Panc1 (cell line): ENCODE results near the gene XPNPEP3. TPM values are rescaled to one million over a fixed set of nuclear protein-coding genes. Genes with fewer than 3 reads are reported as not detected.

Source experiments
- ATAC-seq: fragments of 200-7000 bp; cut with Tn5 transposase; 2 replicates; pipeline ENCODE4 v1.9.1; 2020; ENCODE audit warnings: mild to moderate bottlenecking, moderate library complexity
- BruUV-seq: library from RNA; stranded (reverse); fragments of 400-500 nt; replicated peaks from 2 replicates; lab custom pipeline; 2021; lab: Mats Ljungman, UMichigan
- CTCF ChIA-PET: fragments of 300-600 bp; sonication (Branson Sonifier 250); formaldehyde crosslinking; loops from one replicate; lab custom pipeline; 2022; ENCODE audit warnings: antibody characterized with exemption; lab: Charles Lee
- POLR2A ChIA-PET: fragments of 300-600 bp; sonication (Branson Sonifier 250); formaldehyde crosslinking; loops from one replicate; lab custom pipeline; 2022; ENCODE audit warnings: antibody characterized with exemption; lab: Charles Lee
- DNase-seq: peaks from one replicate; pipeline ENCODE4 v3.0.0-alpha.2; 2010; ENCODE audit warnings: low read depth, low spot score
- H3K27ac ChIP-seq: 2 replicates; pipeline ENCODE4 v1.5.1; 2011; ENCODE audit warnings: mild to moderate bottlenecking, low read length, inconsistent platforms
- H3K27me3 ChIP-seq: fragments of 200-500 bp; sonication (Bioruptor generic); 2 replicates; pipeline ENCODE4 v1.6.0; 2014; ENCODE audit warnings: low read length, inconsistent platforms; ENCODE audit not compliant: control insufficient read depth, insufficient read depth
- H3K36me3 ChIP-seq: fragments of 200-500 bp; sonication (Bioruptor generic); 2 replicates; pipeline ENCODE4 v1.5.1; 2014; ENCODE audit warnings: inconsistent platforms, mild to moderate bottlenecking, low read length, moderate library complexity; ENCODE audit not compliant: control insufficient read depth, insufficient read depth
- H3K4me1 ChIP-seq: 2 replicates; pipeline ENCODE4 v1.5.1; 2011; ENCODE audit warnings: inconsistent platforms, mild to moderate bottlenecking, low read length, moderate library complexity; ENCODE audit not compliant: control insufficient read depth, insufficient read depth
- H3K4me3 ChIP-seq, 2 experiments: 2 replicates each; pipeline ENCODE4 v1.5.1; 2011 to 2012; ENCODE audit warnings: low read depth in 2 of 2, low read length in 2 of 2, mild to moderate bottlenecking in 2 of 2, inconsistent platforms in 1 of 2, moderate library complexity in 1 of 2
- H3K9me3 ChIP-seq: fragments of 200-500 bp; sonication (Bioruptor generic); 2 replicates; pipeline ENCODE4 v1.5.1; 2014; ENCODE audit warnings: low read depth, mild to moderate bottlenecking, inconsistent platforms, low read length, moderate library complexity; ENCODE audit not compliant: control insufficient read depth, insufficient read depth
- CTCF ChIP-seq: fragments of 450-650 bp; IDR thresholded peaks from 2 replicates; pipeline ENCODE4 v1.5.1; 2017; ENCODE audit warnings: mild to moderate bottlenecking
- POLR2AphosphoS5 ChIP-seq: IDR thresholded peaks from 2 replicates; pipeline ENCODE4 v1.6.1; 2012; ENCODE audit warnings: mild to moderate bottlenecking, low read depth, low read length, moderate library complexity
- REST ChIP-seq, 2 experiments: IDR thresholded peaks; 2 replicates each; pipeline ENCODE4 v1.6.1; 2011 to 2012; ENCODE audit warnings: low read depth in 2 of 2, control low read depth in 1 of 2, low read length in 1 of 2, mild to moderate bottlenecking in 1 of 2, moderate library complexity in 1 of 2; ENCODE audit not compliant: insufficient read depth in 1 of 2
- SIN3A ChIP-seq: IDR thresholded peaks from 2 replicates; pipeline ENCODE4 v1.6.1; 2012; ENCODE audit warnings: low read depth, mild to moderate bottlenecking, low read length, moderate library complexity, borderline replicate concordance; ENCODE audit not compliant: insufficient read depth
- TCF7L2 ChIP-seq: IDR thresholded peaks from 2 replicates; pipeline ENCODE4 v1.6.1; 2011; ENCODE audit warnings: mild to moderate bottlenecking, low read depth, low read length, inconsistent platforms
- in situ Hi-C: cut with HindIII; loops from 2 replicates; pipeline ENCODE4 v1.10.0; 2016; ENCODE audit warnings: low sequenced_read_pairs, low pct_unique_long_range_greater_than_20kb
- intact Hi-C: fragments of 100-400 bp; cut with micrococcal nuclease; formaldehyde crosslinking; loops from one replicate; pipeline ENCODE4 v1.10.0; 2022; ENCODE audit not compliant: unreplicated experiment
- total RNA-seq: library from RNA; stranded (reverse); gene quantifications from one replicate; pipeline ENCODE4 v1.2.1, GENCODE V29; 2021; ENCODE audit not compliant: unreplicated experiment

Gene XPNPEP3
- total RNA-seq, 1 experiment from 2014 or later, result 21.0 TPM

GRCh38 chr22:40953471-40953870, 96.5 kb downstream of the XPNPEP3 start:
- BruUV-seq, result no TSS peak
- Histone ChIP-seq H3K4me3 (no peak overlapping the region), H3K4me1 (0 out of 2 replicates have a peak, but pooled peaks cover 3% of the 10 kb centered on the region), H3K27ac (no peak overlapping the region), H3K36me3 (peaks cover 7% of the 10 kb centered on the region), H3K9me3 (no peaks in the 10 kb centered on the region), H3K27me3 (no peaks in the 10 kb centered on the region)
- DNase-seq, result no peak
- TF ChIP-seq CTCF, result no peak
- TF ChIP-seq TCF7L2, result no peak
- no peak for TF ChIP-seq REST (IDR thresholded peaks at IDR 0.05; ENCODE audit: insufficient read depth in 1 of 2, low read depth in 2 of 2, low read length in 1 of 2)
- TF ChIP-seq SIN3A, result no peak
- TF ChIP-seq POLR2AphosphoS5, result no peak
- CTCF ChIA-PET, result no interaction called here
- intact Hi-C loops, result loop anchor here (10.0 kb wide), 1 partner anchor 141 kb away; the partner anchor contains the start of gene EP300
- in situ Hi-C loops, result no loop called here
- POLR2A ChIA-PET, result no interaction called here
- no peak for ATAC-seq

GRCh38 chr22:40954113-40954512, 97.2 kb downstream of the XPNPEP3 start:
- ChIA-PET CTCF (no interaction called here), POLR2A (no interaction called here)
- no peak for DNase-seq
- no TSS peak for BruUV-seq
- peaks cover 7% of the 10 kb centered on the region for H3K36me3 ChIP-seq
- no peak for TF ChIP-seq SIN3A
- intact Hi-C loops, result loop anchor here (10.0 kb wide), 1 partner anchor 141 kb away; the partner anchor contains the start of gene EP300
- no peak overlapping the region for H3K27ac ChIP-seq
- no peak for ATAC-seq
- H3K9me3 ChIP-seq, result no peaks in the 10 kb centered on the region
- H3K4me3 ChIP-seq, result no peak overlapping the region
- 0 out of 2 replicates have a peak, but pooled peaks cover 3% of the 10 kb centered on the region for H3K4me1 ChIP-seq
- in situ Hi-C loops, result no loop called here
- no peaks in the 10 kb centered on the region for H3K27me3 ChIP-seq

GRCh38 chr22:40955571-40955970, 98.6 kb downstream of the XPNPEP3 start:
- no peaks in the 10 kb centered on the region for H3K9me3 ChIP-seq
- in situ Hi-C loops, result no loop called here
- H3K4me1 ChIP-seq, result 0 out of 2 replicates have a peak, but pooled peaks cover 3% of the 10 kb centered on the region
- ATAC-seq, result no peak
- H3K27me3 ChIP-seq, result no peaks in the 10 kb centered on the region
- BruUV-seq, result no TSS peak
- no peak overlapping the region for H3K27ac ChIP-seq
- ChIA-PET POLR2A (no interaction called here), CTCF (no interaction called here)
- peaks cover 7% of the 10 kb centered on the region for H3K36me3 ChIP-seq
- no peak overlapping the region for H3K4me3 ChIP-seq
- intact Hi-C loops, result loop anchor here (10.0 kb wide), 1 partner anchor 139 kb away; the partner anchor contains the start of gene EP300
- DNase-seq, result no peak
- TF ChIP-seq SIN3A (no peak), CTCF (no peak), TCF7L2 (no peak), POLR2AphosphoS5 (no peak), REST (IDR thresholded peaks at IDR 0.05; ENCODE audit: insufficient read depth in 1 of 2, low read depth in 2 of 2, low read length in 1 of 2) (no peak)
